ENCODE data around the gene DGAT2.

Gene DGAT2

DNA sequence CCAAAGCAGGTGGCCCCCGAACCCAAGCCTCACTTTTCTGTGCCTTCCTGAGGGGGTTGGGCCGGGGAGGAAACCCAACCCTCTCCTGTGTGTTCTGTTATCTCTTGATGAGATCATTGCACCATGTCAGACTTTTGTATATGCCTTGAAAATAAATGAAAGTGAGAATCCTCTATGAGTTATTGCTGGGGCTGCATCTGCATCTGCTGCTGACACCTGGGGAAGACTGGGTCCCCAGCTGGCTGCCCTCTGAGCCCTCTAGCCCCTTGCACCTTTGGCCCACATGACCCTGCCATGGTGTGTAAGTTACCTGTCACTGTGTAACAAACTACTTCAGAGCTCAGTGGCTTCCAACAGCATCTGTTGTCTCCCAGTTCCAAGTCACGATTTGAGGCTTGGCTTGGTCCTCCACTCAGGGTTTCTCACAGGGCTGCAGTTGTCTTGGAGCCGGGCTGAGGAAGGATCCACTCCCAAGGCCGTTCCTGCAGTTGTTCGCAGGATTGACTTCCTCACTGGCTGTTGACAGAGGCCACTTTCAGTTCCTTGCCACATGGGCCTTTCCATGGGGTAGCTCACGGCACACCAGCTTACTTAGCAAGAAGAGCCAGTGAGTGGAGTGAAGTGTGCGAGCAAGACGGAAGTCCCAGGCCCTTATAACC lies 32.9 kb downstream of the DGAT2 start:
- no peak for DNase-seq (ENCODE audit: low read depth in 2 of 2)

DNA sequence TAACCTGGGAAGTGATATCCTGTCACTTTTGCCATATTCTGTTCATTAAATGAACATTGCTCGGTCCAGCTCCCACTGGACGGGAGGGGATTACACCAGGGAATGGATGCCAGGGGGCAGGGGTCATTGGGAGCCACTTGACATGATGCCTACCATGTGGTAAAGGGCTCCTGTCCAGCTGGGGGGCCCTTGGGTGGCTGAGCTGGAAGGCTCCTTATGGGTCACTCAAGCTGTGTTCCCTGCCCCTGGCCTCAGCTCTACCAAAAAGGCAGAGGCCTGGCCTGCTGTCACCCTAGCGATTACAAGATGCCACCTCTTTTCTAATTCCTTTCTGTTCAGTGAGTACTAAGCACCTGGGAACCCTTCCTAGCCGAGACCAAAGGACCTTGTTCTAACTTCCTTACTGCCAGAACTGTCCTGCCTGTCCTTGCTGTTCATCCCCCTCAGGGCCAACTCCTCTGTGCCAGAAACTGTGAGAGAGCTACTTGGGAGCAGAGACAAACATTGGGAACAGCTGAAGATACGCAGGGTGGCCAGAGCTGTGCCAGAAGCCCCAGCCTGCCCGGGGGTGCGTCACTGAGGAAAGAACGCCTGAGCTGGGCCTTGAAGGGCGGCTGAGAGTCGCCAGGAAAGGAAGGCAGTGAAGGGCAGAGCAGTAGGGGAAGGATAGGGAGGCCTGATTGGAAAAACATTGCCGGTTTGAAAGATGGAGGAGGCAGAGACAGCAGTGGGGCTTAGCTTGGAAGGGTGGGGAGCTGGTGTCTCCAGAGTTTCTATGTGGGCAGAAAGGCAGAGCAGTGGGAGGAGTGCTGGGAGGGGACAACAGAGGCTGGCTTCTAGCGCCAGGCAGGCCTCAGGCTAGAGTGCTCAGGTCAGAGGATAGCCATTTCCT lies 33.7 kb downstream of the DGAT2 start:
- no peak for DNase-seq (ENCODE audit: low read depth in 2 of 2)

- DNase-seq (ENCODE audit: low read depth in 2 of 2), result peak; percentile 46 to 57
Observed at GRCh38 chr11:75802913-75803820, 34.6 kb downstream of the DGAT2 start.

GRCh38 chr11:75809111-75809510 lies 40.5 kb downstream of the DGAT2 start:
- no peak for DNase-seq (ENCODE audit: low read depth in 2 of 2)

DNA sequence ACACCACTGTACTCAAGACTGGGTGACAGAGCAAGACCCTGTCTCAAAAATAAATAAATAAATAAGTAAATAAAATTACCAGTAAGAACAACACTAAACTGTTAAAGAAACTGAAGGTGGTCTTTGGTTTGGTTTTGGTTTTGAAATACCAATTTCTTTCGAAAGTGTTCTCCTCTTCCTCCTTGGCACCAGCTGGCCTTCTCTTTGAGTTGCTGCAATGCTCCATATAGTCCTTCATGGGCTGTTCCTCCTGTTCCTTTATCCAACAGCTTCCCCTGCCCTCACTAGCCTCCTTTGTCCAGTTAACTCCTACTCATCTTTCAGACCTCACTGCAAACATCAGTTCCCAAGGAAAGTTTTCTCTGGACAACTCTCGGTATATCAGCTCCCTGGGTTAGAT lies 41.4 kb downstream of the DGAT2 start:
- no peak for DNase-seq (ENCODE audit: low read depth in 2 of 2)

GRCh38 chr11:75810637-75811390 lies 42.2 kb downstream of the DGAT2 start:
- no peak for DNase-seq (ENCODE audit: low read depth in 2 of 2)

- no peak for DNase-seq (ENCODE audit: low read depth in 2 of 2)
Observed at GRCh38 chr11:75811485-75811884, 42.9 kb downstream of the DGAT2 start.

- no peak for DNase-seq (ENCODE audit: low read depth in 2 of 2)
Observed at GRCh38 chr11:75812542-75813040, 44.0 kb downstream of the DGAT2 start.

DNA sequence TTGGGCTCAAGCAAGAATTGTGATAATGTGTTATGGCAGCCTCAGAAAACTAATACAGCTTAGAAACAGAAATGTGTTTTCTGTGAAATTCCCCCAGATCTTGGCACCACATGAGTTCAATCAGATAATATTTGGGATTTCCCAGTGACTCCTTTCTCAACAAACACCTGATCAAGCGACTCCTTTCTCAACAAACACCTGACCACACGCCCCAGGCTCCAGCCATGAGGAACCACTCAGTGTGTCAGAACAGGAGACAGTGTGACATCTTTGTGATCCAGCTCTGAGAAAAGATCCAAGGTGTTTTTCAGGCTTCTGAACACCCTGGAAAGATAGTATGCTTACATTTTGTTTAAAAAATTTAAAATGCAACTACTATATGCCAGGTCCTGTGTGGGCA lies 44.5 kb downstream of the DGAT2 start:
- DNase-seq (ENCODE audit: low read depth in 2 of 2), result no peak

GRCh38 chr11:75813622-75814039 lies 45.1 kb downstream of the DGAT2 start:
- DNase-seq (ENCODE audit: low read depth in 2 of 2), result no peak

DNA sequence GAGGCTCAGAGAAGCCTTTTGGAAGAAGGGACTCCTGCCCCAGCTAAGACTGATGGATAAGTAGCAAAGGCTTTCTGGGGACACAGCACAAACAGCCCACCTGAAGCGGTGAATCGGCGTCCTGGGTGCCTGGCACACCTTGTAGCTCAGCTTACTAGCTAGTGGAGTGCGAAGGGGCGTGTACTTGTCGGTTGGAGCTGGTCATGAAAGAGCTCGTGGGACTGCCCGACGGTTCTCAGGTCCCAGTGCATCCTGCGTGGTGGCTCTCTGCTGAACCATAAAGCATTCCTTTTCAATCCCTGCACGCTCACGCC lies 45.7 kb downstream of the DGAT2 start:
- no peak for DNase-seq (ENCODE audit: low read depth in 2 of 2)

DNA sequence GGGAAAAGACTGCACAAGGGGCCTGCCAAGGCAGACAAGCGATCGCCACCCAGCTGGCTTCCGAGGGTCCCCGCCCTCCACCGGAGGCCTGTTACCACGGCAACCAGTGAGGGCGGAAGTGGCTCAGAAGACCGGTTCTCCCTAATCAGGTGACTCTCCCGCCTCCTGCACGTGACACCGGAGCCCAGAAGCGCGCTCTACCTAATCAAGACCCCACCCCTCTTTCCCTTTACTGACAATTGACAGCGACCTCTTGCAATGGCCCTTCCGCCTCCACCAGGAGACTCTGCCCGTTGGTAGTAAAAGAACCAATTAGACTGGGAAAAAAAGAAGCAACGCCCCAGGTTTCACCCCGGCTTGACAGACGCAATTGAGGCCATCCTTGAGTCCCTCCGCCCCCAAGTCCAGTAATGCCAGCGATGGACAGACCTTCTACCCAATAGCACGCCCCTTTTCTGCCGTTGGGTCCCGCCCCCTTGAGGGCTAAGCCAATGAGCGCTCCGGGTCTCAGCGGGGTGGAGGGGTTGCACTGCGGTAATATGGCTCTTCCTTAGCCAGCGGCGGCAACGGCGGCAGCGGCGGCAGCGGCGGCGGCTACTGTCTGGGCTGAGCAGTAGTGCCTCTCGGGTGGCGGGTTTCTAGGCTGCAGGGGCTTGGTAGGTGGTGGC lies 46.2 kb downstream of the DGAT2 start, which contains the start of gene UVRAG:
TSS of gene UVRAG (plus strand) at position 534 of the 668 bp plus-strand sequence. CDS start 198 bp downstream, outside the sequence.
- DNase-seq (ENCODE audit: low read depth in 2 of 2), result peak; percentile 92 to 97

- peak; percentile 6 to 29 for DNase-seq (ENCODE audit: low read depth in 2 of 2)
Observed at GRCh38 chr11:75815345-75816168, 47.0 kb downstream of the DGAT2 start.

DNA sequence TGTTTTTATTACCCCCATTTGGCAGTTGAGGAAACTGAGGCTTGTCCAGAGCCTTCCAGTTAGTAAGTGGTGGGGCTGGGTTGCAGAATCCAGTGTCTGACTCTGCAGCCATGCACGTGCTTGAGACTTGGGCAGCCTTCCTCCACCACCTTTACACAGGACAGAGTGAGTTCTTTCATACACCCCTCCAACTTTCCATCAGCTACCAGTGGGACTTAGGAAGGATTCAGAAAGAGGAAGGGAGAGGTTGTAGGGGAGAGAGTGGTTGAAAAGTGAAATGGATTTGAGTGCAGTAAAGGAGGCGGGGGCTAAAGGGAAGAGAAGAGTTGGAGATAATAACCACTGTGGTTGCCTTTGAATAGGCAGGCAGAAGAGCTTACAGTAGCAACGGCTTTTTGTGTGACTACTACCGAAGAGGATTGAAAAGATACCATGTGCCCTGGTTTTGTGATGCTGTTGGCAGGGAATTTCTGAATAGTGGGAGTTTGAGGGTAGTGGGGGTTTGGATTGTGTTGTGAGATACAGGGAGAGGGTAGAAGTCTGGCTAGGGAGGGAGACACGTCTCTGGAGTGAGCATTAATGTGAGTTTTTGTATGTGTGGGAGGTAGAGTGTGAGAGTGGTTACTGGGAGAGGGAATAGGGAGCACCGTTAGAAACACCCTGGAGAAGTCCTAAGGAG lies 48.1 kb downstream of the DGAT2 start:
- no peak for DNase-seq (ENCODE audit: low read depth in 2 of 2)

- no peak for DNase-seq (ENCODE audit: low read depth in 2 of 2)
Observed at GRCh38 chr11:75820645-75821044, 52.1 kb downstream of the DGAT2 start.

- no peak for DNase-seq (ENCODE audit: low read depth in 2 of 2)
Observed at GRCh38 chr11:75821202-75821601, 52.6 kb downstream of the DGAT2 start.

- DNase-seq (ENCODE audit: low read depth in 2 of 2), result no peak
Observed at GRCh38 chr11:75822541-75822940, 54.0 kb downstream of the DGAT2 start.

DNA sequence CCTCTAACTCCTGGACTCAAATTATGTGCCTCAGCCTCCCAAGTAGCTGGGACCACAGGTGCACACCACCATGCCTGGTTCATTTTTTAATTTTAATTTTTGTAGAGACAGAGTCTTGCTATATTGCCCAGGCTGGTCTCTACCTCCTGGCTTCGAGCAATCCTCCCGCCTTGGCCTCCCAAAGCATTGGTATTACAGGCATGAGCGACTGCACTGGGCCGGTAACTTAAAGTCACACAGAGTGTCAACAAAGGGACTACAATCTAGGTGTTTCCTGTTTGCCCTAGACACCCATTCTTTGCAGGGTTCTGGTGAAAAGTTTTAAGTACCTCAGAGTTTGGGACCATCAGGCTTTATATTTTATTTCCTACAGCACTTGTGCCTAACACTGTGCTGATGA lies 54.8 kb downstream of the DGAT2 start:
- no peak for DNase-seq (ENCODE audit: low read depth in 2 of 2)

- no peak for DNase-seq (ENCODE audit: low read depth in 2 of 2)
Observed at GRCh38 chr11:75823946-75824345, 55.4 kb downstream of the DGAT2 start.

All from stimulated activated CD4-positive, alpha-beta T cell treated with anti-CD3 and anti-CD28 coated beads, Interleukin-1b, Interleukin-23, amount 100 ng/mL, for 4 hours (primary cell).